SU-DHL-6 (cell line): ENCODE data around the gene MR1.

ENCODE experiments used
- EZH2phosphoT487 ChIP-seq: fragments of 200-600 bp; sonication (generic), shearing (Covaris generic); conservative IDR thresholded peaks from 2 replicates; pipeline ENCODE4 v1.6.1; 2018; ENCODE audit warnings: mild to moderate bottlenecking, antibody characterized with exemption, low read length, moderate library complexity, mixed read lengths
- TF ChIP-seq, protein P1 (sequence below): fragments of 200-600 bp; sonication (generic); IDR thresholded peaks from one replicate; pipeline ENCODE4 v1.5.1; 2017; ENCODE audit warnings: antibody characterized with exemption, mild to moderate bottlenecking, low read length, moderate library complexity; ENCODE audit not compliant: insufficient read depth, poor library complexity, severe bottlenecking

DNA sequence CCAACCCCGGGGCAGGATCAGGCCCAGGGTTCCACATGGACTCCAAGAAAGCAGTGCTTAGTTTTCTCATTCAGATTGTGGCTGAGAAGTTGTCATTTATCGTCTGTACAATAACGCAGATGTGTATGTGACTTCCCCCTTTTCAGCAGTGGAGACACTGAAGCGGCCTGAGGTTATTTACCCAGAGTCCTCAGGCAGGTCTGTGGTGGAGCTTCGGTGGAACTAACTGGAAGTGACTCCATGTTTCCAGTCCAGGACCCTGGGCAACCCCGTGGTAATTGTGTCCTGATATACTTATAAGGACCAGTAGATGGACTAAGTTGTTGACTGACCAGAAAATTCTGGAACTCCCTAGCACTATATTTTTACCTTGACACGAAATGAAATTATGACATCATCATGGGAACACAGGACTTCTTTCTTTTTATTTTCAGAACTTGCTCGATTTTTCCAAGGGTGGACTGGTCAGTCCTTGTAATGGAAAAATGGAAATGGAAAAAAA, 53.7 kb downstream of the MR1 start:
- TF ChIP-seq, protein P1, sequence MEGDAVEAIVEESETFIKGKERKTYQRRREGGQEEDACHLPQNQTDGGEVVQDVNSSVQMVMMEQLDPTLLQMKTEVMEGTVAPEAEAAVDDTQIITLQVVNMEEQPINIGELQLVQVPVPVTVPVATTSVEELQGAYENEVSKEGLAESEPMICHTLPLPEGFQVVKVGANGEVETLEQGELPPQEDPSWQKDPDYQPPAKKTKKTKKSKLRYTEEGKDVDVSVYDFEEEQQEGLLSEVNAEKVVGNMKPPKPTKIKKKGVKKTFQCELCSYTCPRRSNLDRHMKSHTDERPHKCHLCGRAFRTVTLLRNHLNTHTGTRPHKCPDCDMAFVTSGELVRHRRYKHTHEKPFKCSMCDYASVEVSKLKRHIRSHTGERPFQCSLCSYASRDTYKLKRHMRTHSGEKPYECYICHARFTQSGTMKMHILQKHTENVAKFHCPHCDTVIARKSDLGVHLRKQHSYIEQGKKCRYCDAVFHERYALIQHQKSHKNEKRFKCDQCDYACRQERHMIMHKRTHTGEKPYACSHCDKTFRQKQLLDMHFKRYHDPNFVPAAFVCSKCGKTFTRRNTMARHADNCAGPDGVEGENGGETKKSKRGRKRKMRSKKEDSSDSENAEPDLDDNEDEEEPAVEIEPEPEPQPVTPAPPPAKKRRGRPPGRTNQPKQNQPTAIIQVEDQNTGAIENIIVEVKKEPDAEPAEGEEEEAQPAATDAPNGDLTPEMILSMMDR, result no peak
- no peak for TF ChIP-seq EZH2phosphoT487
